A549 (cell line): Measurements from ENCODE around the gene WIPF3.
A peak's percentile ranks its signal among the peaks of the same experiment; 100 is the strongest.

Experiments used
- BCL3 ChIP-seq: fragments of >200 bp; sonication (Bioruptor Twin); formaldehyde crosslinking; IDR thresholded peaks from 3 replicates; pipeline ENCODE4 v1.6.1; 2016
- BHLHE40 ChIP-seq: IDR thresholded peaks from 2 replicates; pipeline ENCODE4 v1.6.1; 2012; ENCODE audit warnings: low read depth, low read length, inconsistent platforms
- CBX2 ChIP-seq: fragments of 200-600 bp; sonication (generic); IDR thresholded peaks from 2 replicates; pipeline ENCODE4 v1.6.1; 2016; ENCODE audit warnings: low read depth, mild to moderate bottlenecking, borderline replicate concordance
- CTCF ChIP-seq: fragments of >200 bp; sonication (Bioruptor Twin); formaldehyde crosslinking; IDR thresholded peaks from 3 replicates; pipeline ENCODE4 v1.5.1; 2016
- PHF8 ChIP-seq: fragments of 200-600 bp; sonication (generic); IDR thresholded peaks from 2 replicates; pipeline ENCODE4 v1.6.1; 2016; ENCODE audit warnings: low read depth, mild to moderate bottlenecking, antibody characterized with exemption, moderate library complexity, borderline replicate concordance
- POLR2A ChIP-seq: IDR thresholded peaks from 2 replicates; pipeline ENCODE4 v1.6.1; 2012; ENCODE audit warnings: mild to moderate bottlenecking, low read length
- RCOR1 ChIP-seq: fragments of 150-350 bp; IDR thresholded peaks from 2 replicates; pipeline ENCODE4 v1.6.1; 2014; ENCODE audit warnings: antibody characterized with exemption, low read length, low read depth
- REST ChIP-seq: fragments of 200-600 bp; sonication (generic); IDR thresholded peaks from 2 replicates; pipeline ENCODE4 v1.6.1; 2016; ENCODE audit warnings: antibody characterized with exemption, mild to moderate bottlenecking, moderate library complexity
- ZSCAN20 ChIP-seq: fragments of 250-450 bp; sonication (Bioruptor Pico); IDR thresholded peaks from 2 replicates; pipeline ENCODE4 v1.8.0; 2022; ENCODE audit warnings: mild to moderate bottlenecking, moderate library complexity

GRCh38 chr7:29878081-29878688, 71.9 kb downstream of the WIPF3 start:
- TF ChIP-seq CTCF (peak; percentile 77), BHLHE40 (no peak), CBX2 (no peak), PHF8 (no peak), RCOR1 (no peak), REST (no peak), ZSCAN20 (no peak), BCL3 (no peak), POLR2A (no peak)
